ENCODE results near the gene KLHL6.

The KLHL6 gene

DNA sequence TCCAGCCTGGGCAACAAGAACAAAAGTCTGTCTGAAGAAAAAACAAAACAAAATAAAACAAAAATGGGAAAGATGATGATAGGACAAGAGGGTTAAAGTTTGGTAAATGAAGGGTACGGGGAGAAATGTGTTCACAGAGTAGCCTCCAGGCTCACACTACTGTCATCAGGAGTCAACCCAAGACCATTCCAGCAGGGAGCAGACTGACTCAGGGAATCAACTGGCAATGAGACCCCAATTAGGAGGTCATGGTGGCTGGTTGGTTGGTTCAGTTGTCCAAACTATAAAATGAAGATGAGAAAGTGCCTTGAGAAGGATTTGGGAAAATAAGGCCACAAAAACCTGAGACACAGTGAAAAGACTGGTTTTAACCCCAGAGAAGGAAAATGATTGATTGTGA lies 51.8 kb downstream of the KLHL6 start:
- no peak for DNase-seq

DNA sequence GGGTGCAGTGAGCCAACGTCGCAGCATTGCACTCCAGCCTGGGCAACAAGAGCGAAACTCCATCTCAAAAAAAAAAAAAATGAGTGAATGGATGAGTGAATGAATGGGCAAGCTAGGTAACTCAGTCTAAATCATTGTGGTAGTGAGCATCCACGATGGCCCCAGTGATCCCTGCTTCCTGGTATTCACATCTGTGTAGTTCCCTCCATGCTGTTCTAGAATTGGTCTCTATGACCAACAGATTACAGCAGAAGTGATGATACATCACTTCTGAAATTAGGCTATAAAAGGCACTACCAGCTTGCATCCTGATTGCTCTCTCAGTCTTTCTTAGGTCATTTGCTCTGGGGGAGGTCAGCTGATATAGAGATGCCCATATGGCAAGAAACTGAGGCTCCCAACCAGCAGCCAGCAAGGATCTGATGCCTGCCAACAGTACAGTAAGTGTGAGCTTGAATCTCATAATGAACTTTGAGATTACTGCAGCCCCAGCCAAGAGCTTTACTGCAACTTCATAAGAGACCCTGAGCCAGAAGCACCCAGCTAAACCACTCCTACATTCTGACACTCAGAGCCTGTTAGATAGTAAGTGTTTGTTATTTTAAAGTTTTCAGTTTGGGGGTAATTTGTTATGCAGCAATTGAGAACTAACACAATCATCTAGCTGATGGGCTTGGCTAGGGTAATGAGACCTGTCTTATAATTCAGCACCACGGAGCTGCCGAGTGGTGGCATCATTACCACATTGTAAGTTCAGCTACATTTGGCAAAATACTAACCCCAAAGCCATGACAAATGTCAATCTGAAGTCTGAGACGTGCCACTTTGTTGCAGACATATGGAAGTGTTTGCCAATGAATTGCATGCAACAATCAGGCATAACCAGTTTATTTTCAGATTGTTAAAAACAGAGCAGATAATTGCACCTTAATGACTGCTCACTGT lies 53.0 kb downstream of the KLHL6 start:
- no peak for DNase-seq

DNA sequence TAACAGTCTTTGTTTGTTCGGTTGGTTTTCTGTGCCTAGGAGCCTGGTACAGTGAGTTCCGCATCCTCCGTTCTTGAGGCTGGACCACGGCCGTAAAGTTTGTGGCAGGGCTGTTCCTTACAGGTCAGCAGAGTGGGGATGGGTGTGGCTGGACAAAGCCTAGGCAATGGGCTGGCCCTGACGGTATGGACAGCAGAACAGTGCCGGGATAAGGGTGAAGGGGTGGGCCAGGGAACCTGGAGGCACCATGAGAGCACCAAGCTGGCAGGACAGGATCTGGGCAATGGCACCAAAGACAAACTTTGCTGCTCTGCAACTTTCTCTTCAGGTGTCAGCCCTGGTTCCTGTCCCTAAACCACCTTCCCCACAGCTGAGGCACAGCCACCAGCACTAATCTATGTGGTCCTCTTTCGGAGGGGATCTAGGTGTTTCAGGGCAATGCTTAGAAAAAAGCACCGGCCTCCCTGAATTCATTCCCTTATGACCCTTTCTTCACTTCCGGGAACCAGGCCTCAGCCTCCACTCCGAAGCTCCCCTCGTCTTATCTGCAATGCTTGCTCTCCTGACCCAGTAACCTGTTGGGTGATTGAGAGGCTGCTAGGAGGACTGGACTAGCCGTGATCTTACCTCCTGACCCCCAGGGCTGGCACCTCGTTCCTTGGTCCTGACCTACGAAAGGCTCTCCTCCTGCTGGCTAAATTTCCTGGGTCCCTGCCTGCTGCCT lies 54.4 kb downstream of the KLHL6 start:
- DNase-seq = no peak

DNA sequence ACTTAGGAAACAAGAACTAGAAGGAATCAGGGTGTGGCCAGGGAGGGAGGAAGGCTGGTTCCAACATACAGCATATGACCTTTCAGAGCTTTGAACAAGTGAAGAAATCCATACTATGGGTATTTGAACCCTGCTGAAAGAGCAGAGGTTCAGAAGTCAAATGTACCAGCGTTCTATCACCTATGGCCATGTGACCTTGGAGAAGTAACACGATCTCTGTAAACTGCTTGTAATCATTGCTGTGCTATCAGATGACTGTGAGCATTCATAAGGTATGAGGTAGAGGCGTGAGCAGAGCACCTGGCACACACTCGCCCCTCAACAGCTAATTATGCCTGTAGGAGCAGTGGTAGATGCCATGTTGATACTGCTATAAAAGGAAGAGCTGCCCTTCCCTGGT lies 55.2 kb downstream of the KLHL6 start:
- DNase-seq = no peak

DNA sequence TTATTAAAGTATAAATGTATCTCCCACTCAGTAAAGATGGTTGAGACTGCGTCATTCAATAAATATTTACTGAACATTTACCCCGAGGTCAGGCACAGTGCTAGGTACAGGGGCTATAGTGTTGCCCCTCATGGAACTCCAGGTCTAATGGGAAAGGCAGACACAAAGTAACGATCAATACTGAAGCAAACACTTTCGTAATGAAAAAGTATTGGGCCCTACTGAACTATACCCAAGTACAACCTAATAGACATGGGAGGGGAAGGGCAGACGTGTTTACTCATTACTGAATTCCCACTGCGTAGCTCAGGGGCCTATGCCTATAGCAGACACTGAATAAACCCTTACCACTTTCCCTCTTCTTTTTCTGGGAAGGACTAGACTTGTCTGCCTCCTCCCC lies 56.9 kb downstream of the KLHL6 start:
- DNase-seq = no peak

DNA sequence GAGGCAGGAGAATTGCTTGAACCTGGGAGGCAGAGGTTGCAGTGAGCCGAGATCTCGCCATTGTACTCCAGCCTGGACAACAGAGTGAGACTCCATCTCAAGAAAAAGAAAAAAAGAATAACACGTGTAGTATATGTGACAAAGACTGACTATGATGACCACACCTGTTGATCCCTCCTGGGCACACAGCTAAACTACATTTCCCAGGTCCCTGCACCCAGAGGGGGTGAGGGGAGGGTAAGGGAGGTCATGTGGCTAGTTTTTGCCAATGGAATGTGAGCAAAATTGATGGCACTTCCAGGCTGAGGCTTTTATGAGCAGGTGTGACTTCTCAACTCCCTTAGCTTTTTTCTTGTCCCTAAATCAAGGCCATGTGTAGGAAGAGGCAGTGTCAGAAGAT lies 58.2 kb downstream of the KLHL6 start:
- no peak for DNase-seq

DNA sequence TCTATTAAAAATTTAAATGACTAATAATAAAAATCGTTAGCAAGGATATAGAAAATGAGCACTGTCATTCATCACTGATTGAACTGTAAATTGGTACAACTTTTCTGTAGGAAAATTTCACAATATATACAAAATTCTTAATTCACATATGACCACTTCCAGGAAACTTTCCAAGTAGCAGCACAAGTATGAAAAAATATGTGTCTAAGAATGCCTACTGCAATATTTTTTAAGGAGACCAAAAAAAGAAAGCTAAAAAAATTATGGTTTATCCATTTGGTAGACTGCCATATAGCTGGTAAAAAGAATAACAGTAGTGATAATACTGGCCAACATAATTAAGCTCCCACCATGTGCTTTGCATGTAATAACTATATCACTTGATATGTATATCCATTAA lies 59.2 kb downstream of the KLHL6 start:
- DNase-seq = no peak

DNA sequence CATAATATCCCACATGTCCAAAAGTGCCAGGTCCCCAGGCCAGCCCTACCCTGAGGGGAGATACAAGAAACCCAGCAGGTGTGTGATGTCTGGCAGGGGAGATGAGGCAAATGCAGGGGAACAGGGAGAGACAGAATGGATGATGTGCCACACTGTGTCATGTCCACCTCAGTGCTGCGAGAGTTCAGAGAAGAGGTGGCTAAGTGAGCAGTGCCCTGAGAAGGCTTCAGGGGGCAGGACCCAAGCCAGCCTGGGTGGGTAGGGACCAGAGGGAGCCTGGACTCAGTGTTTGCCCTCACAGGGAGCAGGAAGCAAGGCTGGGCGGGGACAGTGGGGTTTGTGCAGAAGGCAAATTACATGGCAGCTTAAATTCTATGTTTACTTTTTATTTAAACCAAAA lies 61.2 kb downstream of the KLHL6 start:
- DNase-seq = no peak

DNA sequence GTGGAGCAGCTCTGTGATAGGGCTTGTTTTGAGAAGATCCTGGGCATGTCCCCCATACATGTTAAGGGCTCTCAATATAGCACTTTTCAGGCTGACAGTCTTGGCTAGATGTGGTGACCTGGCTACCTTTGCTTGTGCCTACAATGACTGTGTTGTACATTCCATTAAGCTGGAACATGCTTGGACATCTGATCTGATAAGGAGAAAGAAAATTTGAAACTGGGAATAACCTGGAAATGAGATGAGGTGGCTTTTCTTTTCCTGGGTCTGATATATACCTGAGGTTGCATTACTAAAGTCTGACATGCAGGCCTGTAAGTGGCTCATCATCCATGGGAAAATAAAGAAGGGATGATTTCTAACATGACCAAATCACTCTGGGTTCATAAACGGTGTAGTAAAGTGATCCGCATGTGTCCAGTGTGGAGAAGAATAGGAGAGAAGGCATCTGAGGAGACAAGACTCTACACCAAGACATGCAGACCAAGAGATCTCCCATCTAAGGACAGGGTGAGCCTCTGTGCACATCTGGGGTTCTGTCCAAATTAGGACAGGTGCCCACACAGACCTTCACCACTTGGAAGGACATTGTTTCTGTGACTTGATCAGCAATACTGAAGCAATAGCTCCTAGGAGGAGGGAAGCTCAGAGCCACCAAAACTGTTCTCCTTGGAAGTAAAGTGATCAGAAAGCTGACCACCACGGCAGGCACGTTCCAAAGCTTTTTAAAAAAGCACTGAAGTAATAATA lies 62.0 kb downstream of the KLHL6 start:
- no peak for DNase-seq

DNA sequence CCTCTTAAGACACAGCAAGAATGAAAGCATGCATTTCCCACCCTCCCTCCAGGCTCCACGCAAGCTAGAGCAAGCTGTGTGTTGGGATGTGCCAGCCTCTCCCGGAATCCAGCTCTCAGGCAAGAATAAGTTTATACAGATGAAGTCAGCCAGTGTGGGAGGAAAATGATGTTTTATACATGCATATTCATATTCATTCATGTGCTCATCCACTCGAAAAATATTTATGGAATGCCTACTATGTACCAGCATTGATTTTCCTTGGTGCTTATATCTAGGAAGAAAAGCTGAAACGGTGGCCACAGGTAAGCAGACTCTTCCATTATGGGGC lies 62.7 kb downstream of the KLHL6 start:
- no peak for DNase-seq

DNA sequence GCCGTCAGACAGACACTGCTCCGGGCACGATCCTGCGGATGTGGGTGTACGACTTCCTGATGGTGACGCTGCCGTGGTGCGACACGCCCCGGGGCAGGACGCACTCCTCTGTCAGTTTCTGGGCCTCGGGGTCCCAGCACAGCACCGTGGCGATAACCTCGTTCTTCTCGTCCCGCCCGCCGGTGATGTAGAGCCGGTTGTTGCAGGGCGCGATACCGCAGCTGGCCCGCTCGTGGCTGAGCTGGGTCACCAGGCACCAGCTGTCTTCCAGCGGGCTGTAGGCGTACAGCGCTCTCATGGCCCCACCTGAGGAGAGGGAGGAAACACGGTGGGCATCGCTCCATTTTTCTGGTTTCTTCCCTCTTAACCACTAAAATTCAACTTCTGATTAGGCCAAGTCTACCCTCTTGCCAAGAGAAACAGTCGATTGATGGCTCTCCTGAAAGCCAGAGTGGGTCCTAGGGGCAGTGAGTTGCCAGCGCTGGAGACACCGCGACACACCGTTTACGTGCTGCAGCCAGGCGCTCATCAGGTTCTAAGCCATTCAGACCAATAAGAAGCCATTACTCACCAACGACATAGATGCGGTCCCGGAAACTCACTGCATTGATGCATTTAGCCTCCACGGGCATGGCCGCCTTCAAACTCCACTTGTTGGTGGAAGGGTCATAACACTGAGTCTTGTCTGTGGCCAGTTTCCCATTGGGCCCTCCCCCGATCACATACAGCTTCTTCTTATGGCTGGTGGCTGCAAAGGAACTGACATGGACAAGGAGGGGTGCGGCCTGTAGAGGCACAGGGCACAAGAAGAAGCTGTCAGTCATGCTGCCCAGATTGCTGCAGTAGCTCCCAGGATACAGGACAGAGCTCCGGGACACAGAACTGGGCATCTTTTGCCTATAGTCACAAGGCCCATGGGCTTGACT lies 63.3 kb downstream of the KLHL6 start:
- no peak for DNase-seq

DNA sequence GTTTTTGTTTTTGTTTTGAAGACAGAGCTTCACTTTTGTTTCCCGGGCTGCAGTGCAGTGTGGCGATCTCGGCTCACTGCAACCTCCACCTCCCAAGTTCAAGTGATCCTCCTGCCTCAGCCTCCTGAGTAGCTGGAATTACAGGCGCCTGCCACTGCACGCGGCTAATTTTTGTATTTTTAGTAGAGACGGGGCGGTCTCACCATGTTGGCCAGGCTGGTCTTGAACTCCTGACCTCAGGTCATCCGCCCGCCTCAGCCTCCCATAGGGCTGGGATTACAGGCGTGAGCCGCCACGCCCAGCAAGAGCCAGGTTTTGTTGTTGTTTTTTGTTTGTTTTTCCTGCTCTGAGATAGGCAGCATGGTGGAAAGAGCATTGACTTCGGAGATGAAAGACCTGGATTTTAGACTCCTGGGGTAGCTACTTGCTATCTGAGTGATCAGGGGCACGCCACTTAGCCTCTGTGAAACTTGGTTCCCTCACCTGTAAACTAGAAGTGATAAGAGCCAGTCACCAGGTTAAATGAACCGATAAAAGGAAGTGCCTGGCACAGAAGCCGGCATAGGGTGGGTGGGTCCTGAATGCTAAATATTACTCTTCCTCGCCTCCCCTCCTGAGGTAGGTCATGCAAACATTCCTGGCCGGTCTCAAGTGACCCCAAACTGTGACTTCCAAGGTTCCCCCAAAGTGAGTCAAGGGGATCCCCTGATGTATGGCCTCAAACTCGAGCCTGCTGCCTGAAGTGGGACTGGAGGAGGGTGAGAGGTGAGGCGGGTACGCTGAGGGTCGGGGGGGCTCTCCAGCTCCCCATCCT lies 64.2 kb downstream of the KLHL6 start:
- no peak for DNase-seq

DNA sequence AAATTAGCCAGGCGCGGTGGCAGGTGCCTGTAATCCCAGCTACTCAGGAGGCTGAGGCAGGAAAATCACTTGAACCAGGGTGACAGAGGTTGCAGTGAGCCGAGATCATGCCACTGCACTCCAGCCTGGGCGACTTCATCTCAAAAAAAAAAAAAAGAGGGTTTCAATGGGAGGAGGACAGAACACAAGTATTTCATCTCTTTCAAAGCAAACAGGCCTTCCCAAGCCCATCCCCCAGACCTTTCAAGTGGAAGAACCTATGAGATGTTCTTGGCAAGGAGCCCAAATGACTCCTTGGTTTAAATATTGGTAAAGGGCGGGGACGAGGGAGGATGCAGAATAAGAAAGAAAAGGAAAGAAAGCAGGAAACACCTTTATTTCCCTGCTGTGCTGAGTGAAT lies 64.9 kb downstream of the KLHL6 start:
- no peak for DNase-seq

DNA sequence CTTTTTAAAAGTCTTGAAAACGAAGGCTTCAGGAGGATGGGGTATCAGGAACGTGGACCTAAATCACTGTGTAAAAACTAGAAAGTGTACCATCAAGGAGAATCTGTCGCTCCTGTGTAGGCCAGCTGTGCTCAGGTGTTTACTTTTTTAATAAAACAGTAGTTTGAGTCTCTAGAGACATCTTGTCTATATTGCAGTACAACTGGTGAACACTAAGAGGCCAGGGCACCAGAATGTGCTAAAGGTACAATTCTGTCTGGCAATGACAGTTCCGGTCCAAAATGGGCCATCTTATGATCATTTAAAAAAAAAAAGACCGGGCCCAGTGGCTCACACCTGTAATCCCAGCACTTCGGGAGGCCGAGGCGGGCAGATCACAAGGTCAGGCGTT lies 65.3 kb downstream of the KLHL6 start:
- DNase-seq = no peak

DNA sequence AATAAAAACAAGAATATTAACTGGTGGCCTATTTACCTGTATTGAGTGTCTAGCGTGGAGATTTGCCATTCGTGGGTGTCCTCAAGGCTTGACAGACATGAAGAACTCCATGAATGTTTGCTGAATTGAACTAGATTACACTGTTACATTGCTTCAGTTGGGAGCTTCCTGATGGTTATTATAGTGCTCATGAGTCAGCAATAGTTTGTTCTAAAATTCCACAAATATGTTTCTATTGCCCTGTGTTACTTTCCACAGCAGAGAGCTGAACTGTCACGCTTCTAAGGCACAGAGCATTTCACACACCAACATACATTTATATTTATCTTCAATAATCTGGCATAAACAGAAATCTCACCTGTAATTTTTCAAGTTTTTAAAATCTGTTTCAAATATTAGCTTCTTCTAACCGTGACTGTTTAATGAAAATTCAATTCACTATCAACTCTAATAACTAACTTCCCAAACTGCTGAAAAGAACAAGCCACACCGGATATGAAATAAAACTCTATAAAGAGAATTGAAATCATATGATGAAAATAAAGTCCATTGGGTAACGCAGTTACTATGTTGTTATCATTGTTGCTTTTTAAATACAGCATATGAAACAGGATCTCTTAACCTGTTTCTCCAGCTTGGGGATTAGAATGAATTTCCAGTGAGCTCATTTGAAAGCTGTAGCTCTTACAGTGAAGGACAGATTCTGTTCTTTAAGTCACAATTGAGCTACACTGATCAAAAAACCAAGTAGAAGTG lies 65.9 kb downstream of the KLHL6 start:
- no peak for DNase-seq

DNA sequence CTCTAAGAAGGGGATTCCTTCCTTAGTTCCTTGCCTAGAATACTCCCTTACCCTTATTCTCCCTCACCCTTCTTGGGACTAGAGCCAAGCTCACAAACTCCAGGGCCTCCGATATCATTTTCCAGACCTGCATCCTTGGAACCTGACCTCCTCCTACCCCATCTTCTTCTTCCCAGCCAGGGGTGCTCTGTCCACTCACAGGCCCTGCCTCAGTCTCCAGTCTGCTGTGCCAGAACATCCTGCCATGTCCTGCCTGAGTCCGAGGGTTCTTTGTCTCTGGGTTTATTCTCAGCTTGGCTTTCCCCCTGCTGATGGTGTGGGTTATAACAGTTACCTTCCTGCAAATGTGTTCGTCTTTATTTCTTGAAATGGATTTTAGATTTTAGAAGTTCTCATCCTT lies 67.2 kb downstream of the KLHL6 start:
- DNase-seq = no peak

DNA sequence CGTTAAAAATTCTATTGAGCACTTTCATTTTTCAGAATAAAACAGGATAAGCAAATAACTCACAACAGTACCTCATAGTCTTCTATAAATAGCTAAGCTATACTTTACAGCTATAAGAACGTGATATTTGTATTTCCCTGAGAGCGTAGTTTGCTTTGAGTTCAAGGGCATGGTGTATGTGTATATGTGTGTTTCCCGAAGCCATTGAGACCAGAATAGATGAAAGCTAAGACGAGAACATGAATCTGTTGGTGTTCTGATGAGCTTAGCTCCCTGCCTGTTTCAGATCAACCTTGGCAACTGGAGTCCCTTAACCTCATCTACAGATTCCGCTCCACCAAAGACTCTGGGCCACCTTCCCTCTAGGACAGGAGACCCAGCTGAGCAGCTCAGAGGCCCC lies 67.6 kb downstream of the KLHL6 start:
- no peak for DNase-seq

DNA sequence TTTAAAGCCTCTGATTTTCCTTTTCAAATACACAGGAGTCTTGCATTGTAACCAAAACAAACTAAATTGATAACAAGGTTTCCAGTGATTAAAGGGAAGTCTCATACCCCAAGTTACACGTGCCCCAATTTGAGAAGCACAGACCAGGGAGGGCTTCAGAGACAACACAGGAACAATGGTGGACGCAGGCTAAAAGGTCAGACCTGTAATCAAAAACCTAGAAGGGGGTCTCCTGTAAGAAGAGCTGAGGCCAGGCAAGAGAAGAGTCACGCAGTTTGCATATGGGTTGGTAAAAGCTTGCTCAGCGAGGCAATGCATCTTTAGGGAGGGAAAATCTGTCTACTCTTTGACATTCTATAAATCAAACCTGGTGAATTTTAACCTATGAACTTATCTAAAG lies 68.5 kb downstream of the KLHL6 start:
- DNase-seq = no peak

DNA sequence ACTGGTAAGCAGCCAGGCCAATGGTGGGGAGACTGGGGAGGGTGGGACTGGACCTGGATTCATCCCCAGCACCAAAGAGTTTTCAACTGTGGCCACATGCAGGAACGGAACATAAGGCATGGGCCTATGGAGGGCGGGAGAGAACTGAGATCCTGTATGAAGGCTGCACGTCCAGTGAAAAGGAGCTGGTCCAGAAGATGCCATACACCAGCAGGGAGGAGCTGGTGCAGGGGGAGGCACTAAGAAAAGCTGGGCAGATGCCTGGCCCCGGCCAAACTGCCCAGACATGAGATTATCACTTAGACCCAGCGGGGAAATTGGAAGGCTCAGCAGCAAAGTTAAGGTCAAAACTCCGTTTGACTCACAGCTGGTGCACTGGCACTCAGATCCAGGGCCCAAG lies 69.0 kb downstream of the KLHL6 start:
- no peak for DNase-seq

DNA sequence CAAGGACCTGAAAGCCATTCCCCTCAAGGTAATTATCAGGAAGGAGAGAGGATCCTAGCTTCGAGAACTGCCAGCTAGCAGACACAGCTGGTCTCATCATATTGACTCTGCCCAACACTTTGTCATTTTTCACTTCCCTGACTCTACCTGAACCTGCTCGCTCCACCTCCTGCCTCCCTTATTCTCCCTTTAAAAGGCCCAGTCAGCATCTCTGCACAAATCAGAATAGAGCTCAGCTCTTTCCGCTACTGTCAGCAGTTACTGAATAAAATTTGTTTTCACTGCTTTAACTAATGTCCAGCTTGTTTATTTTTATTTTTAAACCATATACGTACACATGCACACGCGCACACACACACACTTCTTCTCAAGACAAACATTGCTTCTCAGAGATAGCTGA lies 69.9 kb downstream of the KLHL6 start:
- DNase-seq = no peak

DNA sequence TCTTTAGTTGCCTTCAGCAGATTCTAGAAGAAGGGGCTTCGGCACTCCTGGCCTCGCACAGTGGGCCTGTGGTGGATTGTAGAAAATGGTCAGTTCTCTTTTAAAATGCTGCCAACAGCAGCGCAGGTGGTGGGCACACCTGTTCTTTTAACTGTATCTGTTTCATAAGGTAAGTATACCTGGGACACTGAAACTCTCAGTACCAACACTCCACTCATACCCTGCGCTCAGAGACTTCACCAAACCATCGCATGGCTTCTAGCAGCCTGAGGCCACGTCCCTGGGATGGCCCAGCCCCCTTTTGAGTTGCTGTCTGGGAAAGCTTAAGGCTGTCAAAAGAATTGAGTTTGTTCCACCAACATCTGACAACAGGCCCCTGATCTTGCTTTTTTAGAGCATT lies 70.4 kb downstream of the KLHL6 start:
- DNase-seq = no peak
